ENCODE measurements around the gene ZNF649.
"Not testable (repeated sequence)": the region's sequence is repeated elsewhere in the genome, so short reads cannot be mapped to it uniquely, and the experiment has no call there.

DNA sequence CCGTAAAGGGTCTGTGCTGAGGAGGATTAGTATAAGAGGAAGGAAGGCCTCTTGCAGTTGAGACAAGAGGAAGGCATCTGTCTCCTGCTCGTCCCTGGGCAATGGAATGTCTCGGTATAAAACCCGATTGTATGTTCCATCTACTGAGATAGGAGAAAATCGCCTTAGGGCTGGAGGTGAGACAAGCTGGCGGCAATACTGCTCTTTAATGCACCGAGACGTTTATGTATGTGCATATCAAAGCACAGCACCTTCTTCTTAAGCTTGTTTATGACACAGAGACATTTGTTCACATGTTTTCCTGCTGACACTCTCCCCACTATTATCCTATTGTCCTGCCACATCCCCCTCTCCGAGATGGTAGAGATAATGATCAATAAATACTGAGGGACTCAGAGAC, 1.3 kb upstream of the ZNF649 start:
- not testable (repeated sequence) for TF ChIP-seq EZH2 (IDR thresholded peaks at IDR 0.05); FOXP2 (optimal IDR thresholded peaks at IDR 0.05; ENCODE audit: control extremely low read depth, extremely low read length, insufficient read depth); POLR2AphosphoS5 (IDR thresholded peaks at IDR 0.05; ENCODE audit: borderline replicate concordance, low read depth, low read length)

Data from SK-N-MC (cell line).